Pulmonary artery endothelial cell (primary cell): ENCODE measurements around the gene ALKBH4. TPM values are rescaled to one million over a fixed set of nuclear protein-coding genes. Genes with fewer than 3 reads are reported as not detected.
"Not testable (repeated sequence)": the region's sequence is repeated elsewhere in the genome, so short reads cannot be mapped to it uniquely, and the experiment has no call there.

ENCODE experiments used
- DNase-seq: peaks from one replicate; pipeline ENCODE4 v3.0.0-alpha.2; 2011; ENCODE audit warnings: low read depth, low spot score
- total RNA-seq: library from RNA; depleted of rRNA; stranded (reverse); fragments of >200 nt; gene quantifications from 2 replicates; pipeline ENCODE4 v1.2.3, GENCODE V29; 2014

Gene ALKBH4, protein sequence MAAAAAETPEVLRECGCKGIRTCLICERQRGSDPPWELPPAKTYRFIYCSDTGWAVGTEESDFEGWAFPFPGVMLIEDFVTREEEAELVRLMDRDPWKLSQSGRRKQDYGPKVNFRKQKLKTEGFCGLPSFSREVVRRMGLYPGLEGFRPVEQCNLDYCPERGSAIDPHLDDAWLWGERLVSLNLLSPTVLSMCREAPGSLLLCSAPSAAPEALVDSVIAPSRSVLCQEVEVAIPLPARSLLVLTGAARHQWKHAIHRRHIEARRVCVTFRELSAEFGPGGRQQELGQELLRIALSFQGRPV
- total RNA-seq = 11.5 and 13.4 TPM in 2 replicates

DNA sequence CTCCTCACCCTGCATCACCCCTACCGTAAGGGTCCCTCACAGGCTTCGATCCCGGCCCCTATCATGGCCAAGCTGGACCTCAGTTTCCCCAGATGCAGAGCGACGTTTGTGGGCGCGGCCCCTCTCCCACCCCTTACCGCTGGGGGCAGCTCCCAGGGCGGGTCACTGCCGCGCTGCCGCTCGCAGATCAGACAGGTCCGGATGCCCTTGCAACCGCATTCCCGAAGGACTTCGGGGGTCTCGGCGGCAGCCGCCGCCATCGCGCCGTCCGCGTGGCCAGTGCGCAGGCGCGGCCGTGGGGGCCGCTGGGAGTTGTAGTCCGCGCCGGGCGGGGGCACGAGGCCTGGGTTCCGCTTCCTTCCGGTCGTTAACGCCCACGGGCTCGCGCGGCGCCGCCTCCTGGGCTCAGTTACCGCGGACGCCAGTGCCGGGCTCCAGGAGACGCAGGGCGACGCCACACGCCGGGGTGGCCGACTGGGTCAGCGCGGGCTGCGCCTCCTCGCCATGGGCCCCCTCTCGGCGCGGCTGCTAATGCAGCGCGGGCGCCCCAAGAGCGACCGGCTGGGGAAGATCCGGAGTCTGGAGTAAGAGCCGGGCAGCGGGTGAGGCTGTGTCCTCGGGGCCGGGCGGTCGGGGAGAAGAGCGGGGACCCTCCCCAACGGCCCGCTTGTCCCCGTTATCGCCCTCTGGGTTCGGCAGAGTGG lies at the start of gene ALKBH4, which contains the start of gene LRWD1:
TSS of gene ALKBH4 (minus strand) at position 287 of the 704 bp plus-strand sequence. CDS start at position 260, 27 bp downstream.
TSS of gene LRWD1 (plus strand) at position 408 of the 704 bp plus-strand sequence. CDS start at position 505, 97 bp downstream.
- peak; percentile 51 for DNase-seq

DNA sequence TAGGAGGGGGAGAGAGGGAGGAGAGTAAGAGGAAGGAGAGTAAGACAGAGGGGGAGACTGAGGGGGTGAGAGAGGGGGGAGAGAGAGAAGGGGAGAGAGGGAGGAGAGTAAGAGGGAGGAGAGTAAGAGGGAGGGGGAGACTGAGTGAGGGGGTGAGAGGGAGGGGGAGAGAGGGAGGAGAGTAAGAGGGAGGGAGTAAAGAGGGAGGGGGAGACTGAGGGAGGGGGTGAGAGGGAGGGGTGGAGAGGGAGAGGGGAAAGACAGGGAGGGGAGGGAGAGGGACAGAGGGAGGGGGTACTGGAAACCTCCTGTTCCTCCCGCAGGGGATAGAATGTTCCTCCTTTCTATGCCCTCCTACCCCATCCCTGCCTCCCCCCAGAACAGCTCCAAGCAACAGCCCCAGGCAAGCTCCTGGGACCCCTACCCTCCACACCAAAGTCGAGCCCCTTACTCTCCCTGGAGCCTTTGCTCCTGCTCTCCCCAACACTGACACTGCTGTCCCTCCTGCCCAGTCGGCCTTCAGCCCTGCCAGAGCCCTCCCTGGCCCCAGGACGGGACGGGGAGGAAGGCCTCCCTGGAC lies 48.1 kb upstream of the ALKBH4 start:
- peak; percentile 26 for DNase-seq

DNA sequence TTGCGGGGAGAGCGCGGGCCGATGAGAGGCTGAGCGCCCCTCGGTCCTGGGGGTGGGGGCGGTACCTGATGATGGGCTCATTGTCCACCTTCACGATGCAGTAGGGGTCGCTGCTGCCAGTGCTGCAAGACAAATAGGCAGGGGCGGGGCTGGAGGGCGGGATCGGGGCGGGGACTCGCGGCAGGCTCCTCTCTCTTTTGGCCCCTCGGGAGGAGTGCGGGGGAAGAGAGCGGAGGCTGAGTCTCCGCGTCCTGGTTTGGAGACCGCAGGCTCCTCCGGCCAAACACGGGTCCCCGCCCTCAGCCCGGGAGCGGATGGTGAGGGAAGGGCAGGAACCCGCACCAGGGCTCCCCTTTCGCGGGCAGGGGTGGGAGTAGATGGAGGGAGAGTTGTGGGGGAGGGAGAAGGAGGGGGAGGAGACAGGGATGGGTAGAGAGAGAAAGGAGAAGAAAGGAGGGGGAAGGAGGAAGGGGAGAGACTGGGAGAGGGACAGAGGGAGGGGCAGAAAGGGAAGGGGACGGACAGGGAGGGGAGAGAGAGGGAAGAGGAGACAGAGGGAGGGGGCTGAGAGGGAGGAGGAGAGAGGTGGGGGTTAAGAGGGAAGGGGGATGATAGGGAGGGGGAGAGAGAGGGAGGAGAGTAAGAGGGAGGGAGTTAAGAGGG lies 47.3 kb upstream of the ALKBH4 start:
- not testable (repeated sequence) for DNase-seq

DNA sequence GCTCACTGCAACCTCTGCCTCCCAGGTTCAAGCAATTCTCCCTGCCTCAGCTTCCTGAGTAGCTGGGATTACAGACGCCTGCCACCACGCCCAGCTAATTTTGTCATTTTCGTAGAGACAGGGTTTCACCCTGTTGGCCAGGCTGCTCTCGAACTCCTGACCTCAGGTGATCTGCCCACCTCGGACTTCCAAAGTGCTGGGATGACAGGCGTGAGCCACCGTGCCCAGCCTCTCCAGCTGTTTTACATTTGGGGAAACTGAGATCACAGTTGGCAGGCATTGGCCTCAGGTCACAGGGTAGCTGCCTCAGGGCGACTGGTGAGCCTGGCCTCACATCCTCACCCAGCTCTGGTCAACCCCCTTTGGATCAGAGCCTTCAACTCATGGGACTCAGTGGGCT lies 45.9 kb upstream of the ALKBH4 start:
- not testable (repeated sequence) for DNase-seq

DNA sequence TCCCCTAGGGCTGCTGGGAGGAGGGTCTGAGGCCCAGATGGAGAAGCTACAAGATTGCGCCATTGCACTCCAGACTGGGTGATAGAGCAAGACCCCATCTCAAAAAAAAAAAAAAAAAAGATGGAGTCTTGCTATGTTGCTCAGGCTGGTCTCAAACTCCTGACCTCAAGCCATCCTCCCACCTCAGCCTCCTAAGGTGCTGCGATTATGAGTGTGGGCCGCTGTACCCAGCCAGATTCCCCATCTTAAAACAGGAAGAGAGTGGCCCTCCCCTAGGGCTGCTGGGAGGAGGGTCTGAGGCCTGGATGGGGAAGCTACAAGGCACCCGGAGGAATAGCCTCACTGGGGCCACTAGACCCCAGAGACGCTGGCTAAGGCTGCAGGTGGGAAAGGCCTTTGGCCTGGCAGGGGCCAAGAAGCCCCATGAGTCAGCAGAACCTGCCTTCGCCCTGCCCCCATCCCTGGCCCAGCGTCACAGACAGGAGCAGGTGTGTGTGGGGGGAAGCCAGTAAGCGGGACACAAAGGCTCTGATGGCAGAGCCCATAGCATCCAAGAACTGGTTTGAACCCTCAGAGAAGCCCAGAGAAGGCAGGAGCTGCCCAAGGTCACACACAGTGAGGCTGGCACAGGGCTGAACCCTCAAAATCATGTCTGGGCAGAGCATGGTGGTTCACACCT lies 42.9 kb upstream of the ALKBH4 start:
- not testable (repeated sequence) for DNase-seq

- DNase-seq = not testable (repeated sequence)
Measured at GRCh38 chr7:102505298-102506185, 40.9 kb upstream of the ALKBH4 start.

DNA sequence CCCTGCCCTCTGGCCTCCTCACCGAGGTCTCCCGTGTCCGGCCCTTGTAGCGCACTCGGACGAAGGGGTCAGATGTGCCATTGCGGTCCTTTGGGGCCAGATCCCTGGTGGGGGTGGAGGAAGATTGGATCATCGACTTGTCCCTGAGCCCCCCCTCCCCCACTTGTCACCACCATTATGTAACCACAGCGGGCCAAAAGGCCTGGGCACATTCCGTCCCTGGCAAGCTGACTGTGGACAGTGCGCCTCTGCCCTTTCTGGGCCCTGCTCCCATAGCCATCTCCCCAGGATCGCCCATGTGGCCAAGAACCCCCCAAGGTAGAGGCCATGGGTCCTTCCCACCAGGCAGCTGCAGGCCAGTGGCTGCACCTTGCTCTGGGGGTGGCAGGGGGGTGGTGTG lies 38.5 kb upstream of the ALKBH4 start:
- DNase-seq = not testable (repeated sequence)

GRCh38 chr7:102498321-102498720 lies 33.7 kb upstream of the ALKBH4 start:
- not testable (repeated sequence) for DNase-seq

GRCh38 chr7:102497308-102497707 lies 32.6 kb upstream of the ALKBH4 start:
- not testable (repeated sequence) for DNase-seq

DNA sequence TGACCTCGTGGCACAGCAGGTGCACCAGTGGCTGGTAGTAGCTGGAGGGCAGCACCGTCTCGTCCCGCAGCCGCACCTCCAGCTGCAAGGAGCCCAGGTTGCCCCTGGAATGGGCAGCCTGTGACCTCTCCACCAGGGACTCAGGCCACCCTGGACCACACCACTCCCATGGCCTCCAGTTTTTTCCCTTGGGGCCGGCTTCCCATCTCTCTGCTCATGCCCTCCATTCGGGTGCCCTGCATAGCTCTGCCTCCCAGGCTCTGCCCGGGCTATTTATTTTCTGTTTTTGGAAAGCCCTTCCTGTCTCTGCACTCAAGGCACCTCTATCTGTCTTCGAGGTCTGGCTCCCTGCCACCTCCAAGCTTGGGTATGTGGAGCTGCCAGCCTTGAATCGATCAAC lies 32.2 kb upstream of the ALKBH4 start:
- not testable (repeated sequence) for DNase-seq

DNA sequence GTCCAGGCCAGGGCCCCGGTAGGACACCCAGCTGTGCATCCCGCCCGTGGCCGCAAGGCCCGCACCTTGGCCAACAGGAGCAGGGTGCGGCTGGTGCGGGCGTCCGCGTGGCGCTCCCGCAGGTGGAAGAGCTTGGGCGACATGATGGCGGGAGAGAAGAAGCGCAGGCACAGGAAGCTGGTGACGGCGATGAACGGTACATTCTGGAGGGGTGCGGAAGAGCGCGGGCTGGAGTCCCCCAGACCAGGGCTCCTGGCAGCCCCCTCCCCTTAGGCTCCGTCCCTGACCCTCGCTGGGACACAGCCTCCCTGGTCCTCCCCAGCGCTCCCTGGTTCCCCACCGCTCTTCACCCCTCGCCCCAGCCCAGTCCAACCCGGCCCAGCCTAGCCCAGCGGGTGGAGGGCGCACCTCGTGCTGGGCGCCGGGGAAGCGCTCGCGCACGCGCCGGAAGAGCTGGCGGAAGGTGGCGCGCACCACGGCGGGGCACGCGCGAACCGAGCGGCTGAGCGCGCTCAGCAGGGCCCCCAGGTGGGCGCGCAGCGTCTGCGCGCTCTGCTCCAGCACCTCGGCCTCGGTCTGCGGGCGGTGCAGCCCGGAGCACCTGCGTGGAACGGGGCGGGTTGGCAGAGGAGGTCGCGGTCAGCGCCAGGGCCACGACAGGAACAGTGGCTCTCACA lies 29.9 kb upstream of the ALKBH4 start:
- not testable (repeated sequence) for DNase-seq

DNA sequence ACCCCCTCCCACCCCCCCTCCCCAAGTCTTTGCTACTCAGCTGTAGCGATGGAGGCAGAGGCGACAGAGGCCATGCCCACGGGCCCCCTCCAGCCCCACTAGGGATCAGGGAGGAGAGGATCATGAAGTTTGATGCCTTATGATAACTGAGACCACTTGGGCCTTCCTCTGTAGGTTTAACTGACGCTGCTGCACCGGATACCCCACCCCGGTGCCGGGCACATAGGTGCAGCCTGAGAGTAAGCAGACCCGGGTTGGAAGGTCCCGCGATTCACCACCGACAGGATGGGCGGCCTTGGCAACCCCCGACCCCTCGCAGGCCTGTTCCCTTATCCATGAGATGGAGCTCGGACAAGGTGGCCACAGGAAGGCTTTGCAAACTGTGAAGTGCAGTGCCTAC lies 29.4 kb upstream of the ALKBH4 start:
- not testable (repeated sequence) for DNase-seq

DNA sequence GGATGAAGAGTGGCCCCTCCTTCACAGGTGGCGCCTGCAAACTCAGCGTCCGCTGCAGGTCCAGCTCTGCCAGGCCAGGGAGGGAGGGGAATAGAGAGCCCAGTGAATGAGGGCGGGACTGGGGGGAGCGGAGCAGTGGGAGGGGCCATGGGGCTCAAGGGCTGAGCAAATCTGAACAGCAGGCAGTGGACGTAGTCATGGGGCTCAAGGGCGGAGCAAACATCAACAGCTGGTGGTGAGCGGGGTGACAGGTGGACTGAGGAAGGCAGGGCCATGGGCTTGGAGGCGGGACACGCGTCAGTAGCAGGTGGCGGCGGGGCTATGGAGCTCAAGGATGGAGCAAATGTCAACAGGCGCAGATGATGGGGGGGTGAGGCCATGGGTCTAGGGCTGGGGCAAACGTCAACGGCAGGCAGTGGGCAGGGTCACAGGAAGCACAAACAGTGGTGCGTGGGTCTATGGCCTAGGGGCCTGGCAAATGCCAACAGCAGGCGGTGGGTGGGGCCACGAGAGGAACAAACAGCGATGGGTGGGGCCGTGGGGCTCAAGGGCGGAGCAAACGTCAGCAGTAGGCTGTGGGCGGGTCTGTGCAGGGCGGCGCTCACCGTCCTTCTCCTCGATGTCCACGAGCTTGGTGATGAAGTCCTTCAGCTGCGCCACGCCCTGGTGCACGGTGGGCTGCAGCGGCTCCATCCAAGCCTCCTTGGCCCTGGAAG lies 28.7 kb upstream of the ALKBH4 start:
- DNase-seq = not testable (repeated sequence)

GRCh38 chr7:102490529-102491075 lies 25.9 kb upstream of the ALKBH4 start:
- DNase-seq = not testable (repeated sequence)

- not testable (repeated sequence) for DNase-seq
Measured at GRCh38 chr7:102484317-102484716, 19.7 kb upstream of the ALKBH4 start.

DNA sequence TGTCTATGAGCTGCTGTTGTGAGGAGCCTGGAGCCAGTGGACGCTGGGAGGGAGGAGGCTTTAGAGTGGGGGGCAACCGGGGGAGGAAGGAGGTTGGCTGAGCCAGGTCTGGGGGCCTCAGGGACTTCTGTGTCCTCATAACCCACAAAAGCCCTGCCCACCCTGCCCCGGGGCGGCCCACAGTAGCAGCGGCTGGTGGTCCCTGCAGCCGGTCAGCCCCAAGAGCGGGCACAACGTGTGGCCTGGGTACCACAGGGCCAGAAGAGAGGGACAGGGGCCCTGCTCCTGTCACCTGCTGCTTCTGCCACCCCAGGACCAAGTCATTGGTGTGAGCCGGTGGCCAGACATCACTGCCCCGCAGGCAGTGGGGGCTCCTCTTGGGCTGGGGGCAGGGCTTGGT lies 17.3 kb upstream of the ALKBH4 start:
- not testable (repeated sequence) for DNase-seq

GRCh38 chr7:102479982-102480637 lies 15.4 kb upstream of the ALKBH4 start:
- DNase-seq = not testable (repeated sequence)

DNA sequence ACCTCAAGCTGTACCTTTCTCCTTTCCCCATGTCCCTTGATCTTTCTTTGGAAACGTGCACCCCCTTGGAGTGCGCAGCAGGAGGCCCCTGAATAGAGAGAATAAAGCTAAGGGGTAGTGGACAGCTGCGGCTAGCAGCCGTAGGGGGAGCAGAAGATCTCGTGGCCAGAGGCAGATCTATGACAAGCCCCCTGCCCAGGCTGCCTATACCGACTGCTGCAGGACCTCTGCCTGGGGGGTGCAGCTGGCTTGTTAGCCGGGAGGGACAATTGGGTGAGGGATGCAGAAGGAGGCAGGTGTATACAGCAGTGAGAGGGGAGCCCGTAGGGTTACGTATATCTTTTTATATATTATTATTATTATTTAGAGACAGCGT lies 14.5 kb upstream of the ALKBH4 start:
- DNase-seq = not testable (repeated sequence)
